A673 (cell line): Measurements from ENCODE around the gene SNTG2. TPM values are rescaled to one million over a fixed set of nuclear protein-coding genes. Genes with fewer than 3 reads are reported as not detected.
A peak's percentile ranks its signal among the peaks of the same experiment; 100 is the strongest.

Experiments
- BruUV-seq: library from RNA; stranded (reverse); fragments of 400-500 nt; replicated peaks from 2 replicates; lab custom pipeline; 2021; lab: Mats Ljungman, UMichigan
- CTCF ChIA-PET: fragments of 300-600 bp; sonication (Branson Sonifier 250); formaldehyde crosslinking; loops from one replicate; lab custom pipeline; 2022; ENCODE audit warnings: antibody characterized with exemption; lab: Charles Lee
- POLR2A ChIA-PET: fragments of 300-600 bp; sonication (Branson Sonifier 250); formaldehyde crosslinking; loops from one replicate; lab custom pipeline; 2022; ENCODE audit warnings: antibody characterized with exemption; ENCODE audit not compliant: low non-redundant PET; lab: Charles Lee
- DNase-seq: peaks from one replicate; pipeline ENCODE4 v3.0.0-alpha.2; 2015; ENCODE audit warnings: low spot score
- H3K27ac ChIP-seq: fragments of 200-600 bp; sonication (generic); 2 replicates; pipeline ENCODE4 v1.5.1; 2016; ENCODE audit warnings: mixed run types, low read depth, mild to moderate bottlenecking, mixed read lengths, antibody characterized with exemption, low read length; ENCODE audit not compliant: poor library complexity, severe bottlenecking
- H3K27me3 ChIP-seq: fragments of 200-600 bp; sonication (generic); replicated peaks from 2 replicates; pipeline ENCODE4 v1.6.1; 2017; ENCODE audit warnings: mixed run types, low read depth, mild to moderate bottlenecking, mixed read lengths, antibody characterized with exemption, low read length; ENCODE audit not compliant: insufficient read depth, poor library complexity
- H3K36me3 ChIP-seq: fragments of 200-600 bp; sonication (generic); 2 replicates; pipeline ENCODE4 v1.6.1; 2016; ENCODE audit warnings: mixed run types, mild to moderate bottlenecking, mixed read lengths, antibody characterized with exemption, low read length; ENCODE audit not compliant: insufficient read depth, poor library complexity, severe bottlenecking
- H3K4me1 ChIP-seq: fragments of 200-600 bp; sonication (generic); 2 replicates; pipeline ENCODE4 v1.6.1; 2017; ENCODE audit warnings: mixed run types, mild to moderate bottlenecking, mixed read lengths, antibody characterized with exemption, low read length; ENCODE audit not compliant: insufficient read depth, poor library complexity, severe bottlenecking
- H3K4me3 ChIP-seq: fragments of 200-600 bp; sonication (generic); 2 replicates; pipeline ENCODE4 v1.5.1; 2016; ENCODE audit warnings: low read depth, mixed run types, mild to moderate bottlenecking, mixed read lengths, low read length; ENCODE audit not compliant: poor library complexity, severe bottlenecking
- H3K9me3 ChIP-seq: fragments of 200-600 bp; sonication (generic); 2 replicates; pipeline ENCODE4 v1.6.1; 2016; ENCODE audit warnings: mixed run types, low read depth, mild to moderate bottlenecking, mixed read lengths, antibody characterized with exemption, low read length; ENCODE audit not compliant: poor library complexity, severe bottlenecking
- EZH2 ChIP-seq: fragments of 200-600 bp; sonication (generic); IDR thresholded peaks from 2 replicates; pipeline ENCODE4 v1.6.1; 2017; ENCODE audit warnings: borderline replicate concordance, low read depth, mild to moderate bottlenecking, mixed read lengths, antibody characterized with exemption, low read length; ENCODE audit not compliant: poor library complexity, severe bottlenecking
- intact Hi-C: fragments of 100-400 bp; cut with micrococcal nuclease; formaldehyde crosslinking; loops from one replicate; pipeline ENCODE4 v1.10.0; 2022; ENCODE audit not compliant: unreplicated experiment
- total RNA-seq: library from RNA; stranded (reverse); gene quantifications from 2 replicates; pipeline ENCODE4 v1.2.3, GENCODE V29; 2021
- TF ChIP-seq, protein P1 (sequence below): fragments of 300-800, 200-600 bp; sonication (generic); conservative IDR thresholded peaks from 2 replicates; pipeline ENCODE4 v1.5.1; 2017; ENCODE audit warnings: low read depth, mild to moderate bottlenecking, antibody characterized with exemption, low read length, moderate library complexity, mixed read lengths

Gene SNTG2
- total RNA-seq, 1 experiment from 2014 or later = 3.7 TPM

DNA sequence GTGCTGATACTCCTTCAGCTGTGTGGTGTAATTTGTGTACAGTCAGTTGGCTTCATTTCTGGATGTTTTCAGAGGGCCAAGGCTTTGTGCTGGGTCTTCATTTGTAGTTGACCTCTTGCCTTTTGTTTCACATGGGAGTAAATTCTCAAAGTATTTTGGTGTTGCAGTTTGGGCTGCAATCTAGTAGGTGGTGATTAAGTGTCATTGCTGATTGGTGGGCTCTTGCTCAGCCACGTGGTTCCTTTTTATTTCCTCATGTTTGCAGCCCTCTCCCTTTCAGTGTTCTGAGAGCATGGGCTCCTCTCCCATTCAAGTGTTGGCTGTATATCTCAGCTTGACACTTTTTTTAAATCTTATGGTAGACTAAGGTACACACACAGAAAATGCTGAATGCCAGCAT is 96.8 kb downstream of the SNTG2 start:
- no peak overlapping the region for H3K4me3 ChIP-seq
- peak; percentile 28 for DNase-seq
- no peaks in the 10 kb centered on the region for H3K9me3 ChIP-seq
- no peaks in the 10 kb centered on the region for H3K36me3 ChIP-seq
- ChIA-PET POLR2A (no interaction called here), CTCF (no interaction called here)
- H3K27me3 ChIP-seq = no peaks in the 10 kb centered on the region
- TF ChIP-seq EZH2 = no peak
- TF ChIP-seq, protein P1, sequence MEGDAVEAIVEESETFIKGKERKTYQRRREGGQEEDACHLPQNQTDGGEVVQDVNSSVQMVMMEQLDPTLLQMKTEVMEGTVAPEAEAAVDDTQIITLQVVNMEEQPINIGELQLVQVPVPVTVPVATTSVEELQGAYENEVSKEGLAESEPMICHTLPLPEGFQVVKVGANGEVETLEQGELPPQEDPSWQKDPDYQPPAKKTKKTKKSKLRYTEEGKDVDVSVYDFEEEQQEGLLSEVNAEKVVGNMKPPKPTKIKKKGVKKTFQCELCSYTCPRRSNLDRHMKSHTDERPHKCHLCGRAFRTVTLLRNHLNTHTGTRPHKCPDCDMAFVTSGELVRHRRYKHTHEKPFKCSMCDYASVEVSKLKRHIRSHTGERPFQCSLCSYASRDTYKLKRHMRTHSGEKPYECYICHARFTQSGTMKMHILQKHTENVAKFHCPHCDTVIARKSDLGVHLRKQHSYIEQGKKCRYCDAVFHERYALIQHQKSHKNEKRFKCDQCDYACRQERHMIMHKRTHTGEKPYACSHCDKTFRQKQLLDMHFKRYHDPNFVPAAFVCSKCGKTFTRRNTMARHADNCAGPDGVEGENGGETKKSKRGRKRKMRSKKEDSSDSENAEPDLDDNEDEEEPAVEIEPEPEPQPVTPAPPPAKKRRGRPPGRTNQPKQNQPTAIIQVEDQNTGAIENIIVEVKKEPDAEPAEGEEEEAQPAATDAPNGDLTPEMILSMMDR = peak; percentile 43
- no peak overlapping the region for H3K27ac ChIP-seq
- intact Hi-C loops = no loop called here
- no TSS peak for BruUV-seq
- H3K4me1 ChIP-seq = no peaks in the 10 kb centered on the region

DNA sequence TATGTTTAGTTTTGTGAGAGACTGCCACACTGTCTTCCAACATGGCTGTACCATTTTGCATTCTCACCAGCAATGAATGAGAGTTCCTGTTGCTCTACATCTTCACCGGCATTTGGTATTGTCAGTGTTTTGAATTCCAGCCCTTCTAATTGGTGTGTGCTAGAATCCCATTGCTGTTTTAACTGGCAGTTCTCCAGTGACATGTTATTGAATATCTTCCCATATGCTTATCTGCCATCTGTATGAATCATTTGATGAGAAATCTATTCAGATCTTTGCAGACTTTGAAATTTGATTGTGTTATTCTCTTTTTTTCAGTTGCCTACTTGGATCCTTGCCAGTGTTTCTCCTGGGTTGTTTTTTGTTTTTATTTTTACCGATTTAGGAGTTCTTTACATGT is 99.0 kb downstream of the SNTG2 start:
- no peaks in the 10 kb centered on the region for H3K9me3 ChIP-seq
- no peaks in the 10 kb centered on the region for H3K27me3 ChIP-seq
- DNase-seq = no peak
- no TSS peak for BruUV-seq
- H3K27ac ChIP-seq = no peak overlapping the region
- POLR2A ChIA-PET = interaction anchor here (0.6 kb wide), 1 partner anchor 164 kb away, joined by 3 read pairs; no protein-coding TSS in a partner anchor
- no peaks in the 10 kb centered on the region for H3K36me3 ChIP-seq
- intact Hi-C loops = no loop called here
- CTCF ChIA-PET = no interaction called here
- H3K4me1 ChIP-seq = no peaks in the 10 kb centered on the region
- no peak overlapping the region for H3K4me3 ChIP-seq
- TF ChIP-seq EZH2 = no peak
- TF ChIP-seq, protein P1 = no peak

DNA sequence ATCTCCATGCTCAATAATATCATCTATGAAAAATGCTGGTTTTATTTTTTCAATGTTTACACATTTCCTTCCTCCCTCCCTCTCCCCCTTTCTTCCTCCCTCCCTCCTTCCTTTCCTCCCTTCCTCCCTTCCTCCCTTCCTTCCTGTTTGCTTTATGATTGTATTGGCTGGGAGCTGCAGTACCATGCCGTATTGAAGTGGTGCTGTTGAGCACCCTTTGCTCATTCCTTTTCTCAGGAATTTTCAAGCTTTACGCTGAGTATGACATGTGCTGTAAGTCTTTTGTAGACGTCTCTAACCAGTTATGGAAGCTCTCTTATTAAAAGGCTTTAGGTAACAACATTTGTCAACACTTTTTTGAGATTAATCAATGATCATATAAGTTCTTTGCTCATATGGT is 100.4 kb downstream of the SNTG2 start:
- Histone ChIP-seq H3K27ac (no peak overlapping the region), H3K4me3 (no peak overlapping the region), H3K36me3 (no peaks in the 10 kb centered on the region), H3K9me3 (no peaks in the 10 kb centered on the region), H3K27me3 (no peaks in the 10 kb centered on the region), H3K4me1 (no peaks in the 10 kb centered on the region)
- ChIA-PET POLR2A (no interaction called here), CTCF (no interaction called here)
- BruUV-seq = no TSS peak
- TF ChIP-seq, protein P1 = peak; percentile 51
- TF ChIP-seq EZH2 = no peak
- intact Hi-C loops = no loop called here
- peak; percentile 22 for DNase-seq
